Sigmoid colon (tissue), 4 donors: Measurements from ENCODE around the gene LDLRAD4.

Experiments used
- CTCF ChIP-seq, 4 experiments: fragments of 450-650 bp in 3 of 4; fragments of 200-600 bp in 1 of 4; IDR thresholded peaks; one replicate each; pipeline ENCODE4 v1.5.1; 2016 to 2019; ENCODE audit warnings: antibody characterized with exemption in 4 of 4, mild to moderate bottlenecking in 3 of 4, moderate library complexity in 2 of 4
- EP300 ChIP-seq, 4 donors: sonication (generic); formaldehyde crosslinking; IDR thresholded peaks; one replicate each; pipeline ENCODE4 v1.6.1; 2017; ENCODE audit warnings: antibody characterized with exemption in 4 of 4
- POLR2A ChIP-seq, 2 donors: fragments of 450-650 bp; IDR thresholded peaks; one replicate each; pipeline ENCODE4 v1.6.1; 2016; ENCODE audit warnings: antibody characterized with exemption in 2 of 2, mild to moderate bottlenecking in 2 of 2, moderate library complexity in 2 of 2
- POLR2AphosphoS5 ChIP-seq, 4 donors: sonication (generic); formaldehyde crosslinking; IDR thresholded peaks; one replicate each; pipeline ENCODE4 v1.6.1; 2017; ENCODE audit warnings: antibody characterized with exemption in 4 of 4

GRCh38 chr18:13486284-13486683 is 267.7 kb downstream of the LDLRAD4 start:
- no peak for TF ChIP-seq CTCF (IDR thresholded peaks at IDR 0.05)
- TF ChIP-seq POLR2A (IDR thresholded peaks at IDR 0.05): no peak
- TF ChIP-seq POLR2AphosphoS5 (IDR thresholded peaks at IDR 0.05): peak in 1 of 4 donors; percentile 30
- TF ChIP-seq EP300 (IDR thresholded peaks at IDR 0.05): no peak
